ENCODE data around the gene HNRNPUL1.

DNA sequence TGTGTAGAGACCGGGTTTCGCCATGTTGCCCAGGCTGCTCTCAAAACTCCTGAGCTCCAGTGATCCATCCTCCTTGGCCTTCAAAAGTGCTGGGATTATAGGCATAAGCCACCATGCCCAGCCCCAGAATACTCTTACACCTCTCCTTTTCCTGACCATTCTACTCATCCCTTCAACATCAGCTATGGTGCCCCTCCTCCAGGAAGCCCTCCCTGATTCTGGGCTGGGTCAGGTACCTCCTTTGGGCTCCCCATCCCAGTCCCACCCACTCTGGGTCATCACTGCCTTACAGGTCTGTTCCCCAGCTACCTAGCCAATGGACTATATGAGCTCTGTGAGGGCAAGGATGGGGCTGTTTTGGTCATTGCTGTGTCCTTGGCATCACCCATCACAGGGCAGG, 80.0 kb downstream of the HNRNPUL1 start:
- no peak for TF ChIP-seq CTCF (IDR thresholded peaks at IDR 0.05)
- no peak for TF ChIP-seq POLR2A (IDR thresholded peaks at IDR 0.05)
